ENCODE measurements around the gene FICD.

FICD gene

DNA sequence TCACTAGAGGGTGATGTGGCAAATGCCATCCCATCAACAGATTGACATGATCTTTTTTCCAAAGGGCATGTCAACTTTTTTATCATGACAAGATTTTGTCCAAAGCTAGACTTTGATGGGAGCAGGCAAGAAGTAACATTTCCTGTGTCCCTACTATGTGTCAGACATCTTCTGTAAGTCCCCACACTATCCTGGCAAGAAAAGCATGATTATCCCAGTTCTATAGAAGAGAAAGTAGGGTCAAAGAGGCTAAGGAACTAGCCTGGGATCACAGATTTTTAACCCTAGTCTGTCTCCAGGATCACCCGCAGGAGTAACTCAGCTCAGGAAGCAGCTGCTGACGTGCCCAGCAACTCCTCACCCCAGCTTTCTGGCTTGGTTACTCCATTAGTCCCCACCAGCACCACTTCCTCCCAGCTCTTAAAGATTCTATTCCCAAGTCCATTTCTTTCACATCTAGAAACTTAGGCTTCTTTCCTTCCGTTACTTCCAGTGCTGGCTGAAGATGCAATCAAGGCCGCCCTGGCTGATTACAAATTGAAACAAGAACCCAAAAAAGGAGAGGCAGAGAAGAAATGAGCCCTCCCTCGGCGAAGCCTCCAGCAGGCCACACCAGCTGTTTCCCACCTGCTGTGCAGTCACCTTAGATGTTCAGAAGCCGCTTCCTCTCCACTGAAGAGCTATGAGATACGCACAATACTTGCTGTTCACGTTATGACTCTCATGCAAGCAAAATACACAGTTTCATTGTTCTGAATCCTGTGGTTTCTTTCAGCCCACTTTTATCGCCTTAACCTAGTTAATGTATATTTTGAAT is 53.5 kb downstream of the FICD start:
- no peak for DNase-seq
- Histone ChIP-seq H3K14ac (ENCODE audit: low read length) (no peak overlapping the region), H3K23ac (ENCODE audit: low read length) (no peak overlapping the region), H3K9me3 (ENCODE audit: insufficient read depth, low read depth, low read length) (no peaks in the 10 kb centered on the region), H2BK12ac (ENCODE audit: low read length) (no peak overlapping the region), H3K79me1 (ENCODE audit: low read length) (peaks cover 19% of the 10 kb centered on the region), H3K4me1 (ENCODE audit: control insufficient read depth in 1 of 2, insufficient read depth in 2 of 2, low read length in 2 of 2) (peaks cover 3 to 8% of the 10 kb centered on the region in 2 experiments), H3K18ac (ENCODE audit: low read length) (no peak overlapping the region), H3K4me3 (ENCODE audit: low read depth, low read length) (no peak overlapping the region), H3K4ac (ENCODE audit: low read depth, low read length) (no peak overlapping the region), H3K79me2 (ENCODE audit: control insufficient read depth, insufficient read depth, low read length, poor library complexity) (peaks cover 2% of the 10 kb centered on the region), H3K36me3 (ENCODE audit: control insufficient read depth in 1 of 2, insufficient read depth in 2 of 2, low read length in 2 of 2) (peaks cover 20 to 47% of the 10 kb centered on the region in 2 experiments), H4K12ac (ENCODE audit: low read depth, low read length) (no peak overlapping the region), H3K9ac (ENCODE audit: low read length) (no peak overlapping the region), H4K91ac (ENCODE audit: low read depth, low read length) (no peak overlapping the region), H3K27me3 (ENCODE audit: insufficient read depth, low read length) (no peaks in the 10 kb centered on the region), H2AK5ac (ENCODE audit: low read length) (no peak overlapping the region), H3K27ac (ENCODE audit: low read depth, low read length) (peak overlapping the region; percentile 26), H2AFZ (ENCODE audit: insufficient read depth, low read length, poor library complexity) (no peak overlapping the region), H4K8ac (ENCODE audit: low read depth, low read length) (no peak overlapping the region), H3K4me2 (ENCODE audit: low read length) (no peak overlapping the region), H2BK5ac (ENCODE audit: low read depth, low read length, poor library complexity) (peak overlapping the region; percentile 43), H2BK120ac (ENCODE audit: insufficient read depth, low read length, poor library complexity) (no peak overlapping the region)
- WGBS (ENCODE audit: extremely low coverage, insufficient coverage, insufficient read length) = no CpG with 5 or more reads among the region's 10 CpGs
